Liver (tissue), 9 donors: ENCODE measurements around the gene ITGB4. TPM values are rescaled to one million over a fixed set of nuclear protein-coding genes. Genes with fewer than 3 reads are reported as not detected.
A peak's percentile ranks its signal among the peaks of the same experiment; 100 is the strongest.

ENCODE experiments used
- DNase-seq: peaks from one replicate; pipeline ENCODE4 v3.0.0-alpha.2; 2017; ENCODE audit warnings: low spot score
- H3K27ac ChIP-seq, 2 donors: one replicate each; pipeline ENCODE4 v1.7.0; 2013; ENCODE audit warnings: inconsistent platforms in 2 of 2, low read length in 2 of 2, control low read depth in 1 of 2, low read depth in 1 of 2, mild to moderate bottlenecking in 1 of 2
- H3K27me3 ChIP-seq, 4 donors: one replicate each; pipeline versions ENCODE4 v1.6.1 to v1.7.0; 2013; ENCODE audit warnings: low read length in 3 of 4, inconsistent platforms in 1 of 4, mild to moderate bottlenecking in 1 of 4, moderate library complexity in 1 of 4; ENCODE audit not compliant: control insufficient read depth in 4 of 4, insufficient read depth in 4 of 4
- H3K36me3 ChIP-seq, 4 donors: one replicate each; pipeline versions ENCODE4 v1.6.1 to v1.7.0; 2013; ENCODE audit warnings: low read length in 3 of 4, mild to moderate bottlenecking in 3 of 4, low read depth in 1 of 4, moderate library complexity in 1 of 4; ENCODE audit not compliant: control insufficient read depth in 4 of 4, insufficient read depth in 3 of 4
- H3K4me1 ChIP-seq, 4 donors: one replicate each; pipeline versions ENCODE4 v1.6.1 to v1.7.0; 2013; ENCODE audit warnings: low read length in 3 of 4, mild to moderate bottlenecking in 3 of 4, moderate library complexity in 1 of 4; ENCODE audit not compliant: control insufficient read depth in 4 of 4, insufficient read depth in 4 of 4
- H3K4me3 ChIP-seq, 3 donors: one replicate each; pipeline versions ENCODE4 v1.6.1 to v1.7.0; 2013; ENCODE audit warnings: low read length in 3 of 3, control low read depth in 1 of 3, low read depth in 1 of 3, mild to moderate bottlenecking in 1 of 3
- H3K9ac ChIP-seq, 2 donors: one replicate each; pipeline ENCODE4 v1.7.0; 2013; ENCODE audit warnings: low read length in 2 of 2, mild to moderate bottlenecking in 2 of 2, moderate library complexity in 2 of 2, control low read depth in 1 of 2, low read depth in 1 of 2
- H3K9me3 ChIP-seq, 4 donors: one replicate each; pipeline versions ENCODE4 v1.6.1 to v1.7.0; 2013; ENCODE audit warnings: low read length in 3 of 4; ENCODE audit not compliant: control insufficient read depth in 4 of 4
- EGR1 ChIP-seq, 2 donors: IDR thresholded peaks; 2 replicates each; pipeline ENCODE4 v1.6.1; 2016 to 2018; ENCODE audit warnings: antibody characterized with exemption in 2 of 2, low read depth in 2 of 2
- FOXA1 ChIP-seq: IDR thresholded peaks from 2 replicates; pipeline ENCODE4 v1.6.1; 2016; ENCODE audit warnings: antibody characterized with exemption
- FOXA2 ChIP-seq: IDR thresholded peaks from 2 replicates; pipeline ENCODE4 v1.6.1; 2016; ENCODE audit warnings: antibody characterized with exemption
- GABPA ChIP-seq, 2 donors: IDR thresholded peaks in 1 of 2; conservative IDR thresholded peaks in 1 of 2; 2 replicates each; pipeline ENCODE4 v1.6.1; 2016; ENCODE audit warnings: antibody characterized with exemption in 2 of 2, mild to moderate bottlenecking in 1 of 2, moderate library complexity in 1 of 2
- HNF4A ChIP-seq, 2 donors: conservative IDR thresholded peaks; 2 replicates each; pipeline ENCODE4 v1.6.1; 2016; ENCODE audit warnings: antibody characterized with exemption in 2 of 2, mild to moderate bottlenecking in 2 of 2
- JUND ChIP-seq, 2 donors: IDR thresholded peaks; 2 replicates each; pipeline ENCODE4 v1.6.1; 2016; ENCODE audit warnings: antibody characterized with exemption in 2 of 2
- NR2F2 ChIP-seq: IDR thresholded peaks from 2 replicates; pipeline ENCODE4 v1.6.1; 2016; ENCODE audit warnings: antibody characterized with exemption
- RAD21 ChIP-seq, 2 donors: IDR thresholded peaks; 2 replicates each; pipeline ENCODE4 v1.6.1; 2016; ENCODE audit warnings: antibody characterized with exemption in 2 of 2, mild to moderate bottlenecking in 2 of 2
- RXRA ChIP-seq, 2 donors: IDR thresholded peaks; 2 replicates each; pipeline ENCODE4 v1.6.1; 2017 to 2018; ENCODE audit warnings: antibody characterized with exemption in 2 of 2, mild to moderate bottlenecking in 1 of 2
- SP1 ChIP-seq: IDR thresholded peaks from 2 replicates; pipeline ENCODE4 v1.6.1; 2018; ENCODE audit warnings: antibody characterized with exemption, mild to moderate bottlenecking
- TAF1 ChIP-seq: conservative IDR thresholded peaks from 2 replicates; pipeline ENCODE4 v1.6.1; 2016; ENCODE audit warnings: antibody characterized with exemption, mild to moderate bottlenecking
- YY1 ChIP-seq: IDR thresholded peaks from 2 replicates; pipeline ENCODE4 v1.6.1; 2016; ENCODE audit warnings: antibody characterized with exemption, mild to moderate bottlenecking
- WGBS: extraction: QIAGEN DNeasy Blood & Tissue Kit; methylation state at CpG from one replicate; pipeline ENCODE4 v1.1.7; 2013; 5-methylcytosine and 5-hydroxymethylcytosine counted together
- polyA plus RNA-seq, 2 donors: library from polyadenylated mRNA; stranded (reverse) in 1 of 2; unstranded in 1 of 2; fragments of 200-250 nt in 1 of 2; fragments of >200 nt in 1 of 2; fragmentation: Nextera tagmentation in 1 of 2; extraction: Ambion mirVana in 1 of 2; gene quantifications; one replicate each; pipeline versions ENCODE4 v1.2.1 to v1.2.3, GENCODE V29; 2013 to 2015
- total RNA-seq, 2 donors: library from RNA; depleted of rRNA; stranded (reverse); fragments of >200 nt; gene quantifications; one replicate each; pipeline ENCODE4 v1.2.3, GENCODE V29; 2014
- TF ChIP-seq, protein P1 (sequence below): IDR thresholded peaks from 2 replicates; pipeline ENCODE4 v1.6.1; 2016; ENCODE audit warnings: antibody characterized with exemption, mild to moderate bottlenecking
- TF ChIP-seq, protein P2 (sequence below): fragments of 150-350 bp; IDR thresholded peaks from 2 replicates; pipeline ENCODE4 v1.5.1; 2017; ENCODE audit warnings: improper control_type of control experiment, low read depth, low read length; ENCODE audit not compliant: missing input control
- TF ChIP-seq, protein P3 (sequence below): IDR thresholded peaks from 2 replicates; pipeline ENCODE4 v1.6.1; 2016; ENCODE audit warnings: antibody characterized with exemption
- TF ChIP-seq, protein P4 (sequence below): IDR thresholded peaks from 2 replicates; pipeline ENCODE4 v1.6.1; 2016; ENCODE audit warnings: antibody characterized with exemption
- TF ChIP-seq, protein P5 (sequence below): IDR thresholded peaks from 2 replicates; pipeline ENCODE4 v1.6.1; 2016; ENCODE audit warnings: antibody characterized with exemption
- donor health status: healthy.
- donor health status: healthy.
- donor health status: healthy.
- donor health status: healthy.
- donor health status: healthy.

ITGB4 gene
- total and polyA plus RNA-seq, 4 donors, result 0.42 to 1.4 (median 1.3) TPM

DNA sequence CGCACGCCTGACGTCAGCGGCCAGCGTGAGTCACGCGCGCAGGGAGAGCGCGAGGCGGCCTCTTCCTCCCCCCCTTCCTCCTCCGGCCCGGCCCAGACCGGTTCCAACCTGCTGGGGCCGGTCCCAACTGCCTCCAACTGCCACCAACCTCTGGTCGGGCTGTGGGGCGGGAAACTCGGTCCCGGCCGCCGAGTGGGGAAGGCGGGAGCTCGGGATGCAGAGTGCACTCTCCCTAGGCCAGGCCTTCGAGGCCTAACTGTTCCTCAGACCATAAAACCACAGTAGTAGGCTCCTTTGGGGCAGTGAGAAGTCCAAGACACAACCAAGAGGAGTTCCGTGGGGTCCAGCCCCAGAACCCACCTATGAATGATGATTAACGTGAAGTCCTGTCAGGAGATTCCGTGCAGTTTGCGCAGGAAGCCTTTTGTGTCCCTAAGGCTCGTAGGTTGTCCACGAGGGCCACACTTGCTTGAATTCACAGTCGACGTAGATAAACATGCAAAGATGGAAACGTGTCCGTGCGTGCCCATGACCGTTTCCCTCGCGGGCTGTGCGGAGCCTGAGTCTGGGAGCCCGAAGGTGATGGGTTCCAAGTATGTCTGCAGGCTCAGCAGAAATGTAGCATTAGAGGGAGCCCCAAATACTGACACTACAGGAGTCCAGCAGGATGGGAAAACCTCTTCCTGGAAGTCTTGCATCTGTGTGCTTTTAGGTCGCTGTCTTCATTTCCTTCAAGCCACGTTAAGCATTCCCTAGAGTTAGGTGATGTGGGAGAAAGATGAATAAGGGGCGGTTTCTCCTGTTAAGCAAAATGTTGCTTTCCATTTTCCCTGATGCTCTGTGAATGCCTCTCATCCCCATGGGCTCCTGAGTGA is 64.0 kb downstream of the ITGB4 start (continued):
- TF ChIP-seq, protein P1, sequence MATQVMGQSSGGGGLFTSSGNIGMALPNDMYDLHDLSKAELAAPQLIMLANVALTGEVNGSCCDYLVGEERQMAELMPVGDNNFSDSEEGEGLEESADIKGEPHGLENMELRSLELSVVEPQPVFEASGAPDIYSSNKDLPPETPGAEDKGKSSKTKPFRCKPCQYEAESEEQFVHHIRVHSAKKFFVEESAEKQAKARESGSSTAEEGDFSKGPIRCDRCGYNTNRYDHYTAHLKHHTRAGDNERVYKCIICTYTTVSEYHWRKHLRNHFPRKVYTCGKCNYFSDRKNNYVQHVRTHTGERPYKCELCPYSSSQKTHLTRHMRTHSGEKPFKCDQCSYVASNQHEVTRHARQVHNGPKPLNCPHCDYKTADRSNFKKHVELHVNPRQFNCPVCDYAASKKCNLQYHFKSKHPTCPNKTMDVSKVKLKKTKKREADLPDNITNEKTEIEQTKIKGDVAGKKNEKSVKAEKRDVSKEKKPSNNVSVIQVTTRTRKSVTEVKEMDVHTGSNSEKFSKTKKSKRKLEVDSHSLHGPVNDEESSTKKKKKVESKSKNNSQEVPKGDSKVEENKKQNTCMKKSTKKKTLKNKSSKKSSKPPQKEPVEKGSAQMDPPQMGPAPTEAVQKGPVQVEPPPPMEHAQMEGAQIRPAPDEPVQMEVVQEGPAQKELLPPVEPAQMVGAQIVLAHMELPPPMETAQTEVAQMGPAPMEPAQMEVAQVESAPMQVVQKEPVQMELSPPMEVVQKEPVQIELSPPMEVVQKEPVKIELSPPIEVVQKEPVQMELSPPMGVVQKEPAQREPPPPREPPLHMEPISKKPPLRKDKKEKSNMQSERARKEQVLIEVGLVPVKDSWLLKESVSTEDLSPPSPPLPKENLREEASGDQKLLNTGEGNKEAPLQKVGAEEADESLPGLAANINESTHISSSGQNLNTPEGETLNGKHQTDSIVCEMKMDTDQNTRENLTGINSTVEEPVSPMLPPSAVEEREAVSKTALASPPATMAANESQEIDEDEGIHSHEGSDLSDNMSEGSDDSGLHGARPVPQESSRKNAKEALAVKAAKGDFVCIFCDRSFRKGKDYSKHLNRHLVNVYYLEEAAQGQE, result peak; percentile 76
- TF ChIP-seq, protein P2, sequence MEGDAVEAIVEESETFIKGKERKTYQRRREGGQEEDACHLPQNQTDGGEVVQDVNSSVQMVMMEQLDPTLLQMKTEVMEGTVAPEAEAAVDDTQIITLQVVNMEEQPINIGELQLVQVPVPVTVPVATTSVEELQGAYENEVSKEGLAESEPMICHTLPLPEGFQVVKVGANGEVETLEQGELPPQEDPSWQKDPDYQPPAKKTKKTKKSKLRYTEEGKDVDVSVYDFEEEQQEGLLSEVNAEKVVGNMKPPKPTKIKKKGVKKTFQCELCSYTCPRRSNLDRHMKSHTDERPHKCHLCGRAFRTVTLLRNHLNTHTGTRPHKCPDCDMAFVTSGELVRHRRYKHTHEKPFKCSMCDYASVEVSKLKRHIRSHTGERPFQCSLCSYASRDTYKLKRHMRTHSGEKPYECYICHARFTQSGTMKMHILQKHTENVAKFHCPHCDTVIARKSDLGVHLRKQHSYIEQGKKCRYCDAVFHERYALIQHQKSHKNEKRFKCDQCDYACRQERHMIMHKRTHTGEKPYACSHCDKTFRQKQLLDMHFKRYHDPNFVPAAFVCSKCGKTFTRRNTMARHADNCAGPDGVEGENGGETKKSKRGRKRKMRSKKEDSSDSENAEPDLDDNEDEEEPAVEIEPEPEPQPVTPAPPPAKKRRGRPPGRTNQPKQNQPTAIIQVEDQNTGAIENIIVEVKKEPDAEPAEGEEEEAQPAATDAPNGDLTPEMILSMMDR, result no peak
- TF ChIP-seq GABPA (IDR thresholded peaks at IDR 0.05 in 1 of 2, conservative IDR thresholded peaks at IDR 0.05 in 1 of 2), result no peak

DNA sequence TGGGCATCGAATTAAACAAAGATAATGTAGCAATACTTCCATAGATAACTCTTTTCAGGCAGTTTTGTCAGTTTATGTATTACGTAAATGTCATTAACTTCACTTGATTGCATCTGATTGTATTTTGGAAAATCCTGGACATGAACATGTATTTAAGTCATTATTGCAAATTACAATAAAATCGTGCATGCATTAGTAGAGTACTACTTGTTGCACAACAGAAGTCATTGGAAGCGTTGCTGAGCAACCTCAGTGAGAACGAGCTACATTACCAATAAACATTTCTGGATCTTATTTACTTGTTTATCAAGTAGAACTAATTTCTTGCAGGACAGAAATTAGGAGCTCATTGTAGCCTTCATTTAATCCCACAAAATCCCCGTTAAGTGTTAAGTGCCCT is 70.0 kb downstream of the ITGB4 start:
- WGBS, result 87% methylated on average over 6 of the region's 6 CpGs
- H3K9me3 ChIP-seq, result no peaks in the 10 kb centered on the region
- DNase-seq, result no peak
- H3K4me3 ChIP-seq, result no peak overlapping the region
- H3K9ac ChIP-seq, result no peak overlapping the region
- H3K27me3 ChIP-seq, result no peaks in the 10 kb centered on the region
- no peak overlapping the region for H3K27ac ChIP-seq
- H3K4me1 ChIP-seq, result peaks cover 0 to 2% (median 1%) of the 10 kb centered on the region in 4 donors
- TF ChIP-seq RAD21 (IDR thresholded peaks at IDR 0.05), result no peak
- TF ChIP-seq, protein P3, sequence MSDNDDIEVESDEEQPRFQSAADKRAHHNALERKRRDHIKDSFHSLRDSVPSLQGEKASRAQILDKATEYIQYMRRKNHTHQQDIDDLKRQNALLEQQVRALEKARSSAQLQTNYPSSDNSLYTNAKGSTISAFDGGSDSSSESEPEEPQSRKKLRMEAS, result no peak
- TF ChIP-seq YY1, result no peak
- TF ChIP-seq, protein P4, sequence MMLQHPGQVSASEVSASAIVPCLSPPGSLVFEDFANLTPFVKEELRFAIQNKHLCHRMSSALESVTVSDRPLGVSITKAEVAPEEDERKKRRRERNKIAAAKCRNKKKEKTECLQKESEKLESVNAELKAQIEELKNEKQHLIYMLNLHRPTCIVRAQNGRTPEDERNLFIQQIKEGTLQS, result no peak
- no peak for TF ChIP-seq HNF4A (conservative IDR thresholded peaks at IDR 0.05)
- no peak for TF ChIP-seq FOXA1
- TF ChIP-seq, protein P1, result no peak
- no peak for TF ChIP-seq TAF1
- TF ChIP-seq RXRA (IDR thresholded peaks at IDR 0.05), result no peak
- TF ChIP-seq, protein P5, sequence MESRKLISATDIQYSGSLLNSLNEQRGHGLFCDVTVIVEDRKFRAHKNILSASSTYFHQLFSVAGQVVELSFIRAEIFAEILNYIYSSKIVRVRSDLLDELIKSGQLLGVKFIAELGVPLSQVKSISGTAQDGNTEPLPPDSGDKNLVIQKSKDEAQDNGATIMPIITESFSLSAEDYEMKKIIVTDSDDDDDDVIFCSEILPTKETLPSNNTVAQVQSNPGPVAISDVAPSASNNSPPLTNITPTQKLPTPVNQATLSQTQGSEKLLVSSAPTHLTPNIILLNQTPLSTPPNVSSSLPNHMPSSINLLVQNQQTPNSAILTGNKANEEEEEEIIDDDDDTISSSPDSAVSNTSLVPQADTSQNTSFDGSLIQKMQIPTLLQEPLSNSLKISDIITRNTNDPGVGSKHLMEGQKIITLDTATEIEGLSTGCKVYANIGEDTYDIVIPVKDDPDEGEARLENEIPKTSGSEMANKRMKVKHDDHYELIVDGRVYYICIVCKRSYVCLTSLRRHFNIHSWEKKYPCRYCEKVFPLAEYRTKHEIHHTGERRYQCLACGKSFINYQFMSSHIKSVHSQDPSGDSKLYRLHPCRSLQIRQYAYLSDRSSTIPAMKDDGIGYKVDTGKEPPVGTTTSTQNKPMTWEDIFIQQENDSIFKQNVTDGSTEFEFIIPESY, result no peak
- no peak for TF ChIP-seq EGR1 (IDR thresholded peaks at IDR 0.05; ENCODE audit: low read depth in 2 of 2)
- no peak for TF ChIP-seq JUND (IDR thresholded peaks at IDR 0.05)
- TF ChIP-seq NR2F2, result no peak
- TF ChIP-seq, protein P2, result no peak
- no peak for TF ChIP-seq SP1
- no peak for TF ChIP-seq FOXA2
- TF ChIP-seq GABPA (IDR thresholded peaks at IDR 0.05 in 1 of 2, conservative IDR thresholded peaks at IDR 0.05 in 1 of 2), result no peak
- H3K36me3 ChIP-seq, result peaks cover 0 to 10% (median 5%) of the 10 kb centered on the region in 4 donors
